ENCODE measurements around the gene TADA2A.

DNA sequence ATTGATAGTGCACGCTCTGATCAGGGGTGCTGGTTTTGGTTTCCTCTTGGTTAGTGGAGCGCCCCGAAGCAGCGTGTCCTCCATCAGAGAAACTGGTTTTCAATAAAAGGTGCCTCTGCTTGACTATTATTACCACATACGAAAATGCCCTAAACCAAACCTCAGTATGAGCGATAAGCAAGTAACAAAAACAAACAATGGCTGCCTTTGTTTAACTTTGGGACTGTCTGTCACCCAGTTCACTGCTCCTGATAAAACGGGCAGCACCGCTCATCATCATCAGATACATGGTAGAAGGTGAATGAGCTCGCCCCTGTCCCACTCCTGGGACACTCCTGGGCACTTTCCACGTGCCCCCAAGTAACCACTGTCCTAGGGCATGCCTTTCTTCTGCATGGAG lies 107.0 kb downstream of the TADA2A start:
- TF ChIP-seq, protein P1, sequence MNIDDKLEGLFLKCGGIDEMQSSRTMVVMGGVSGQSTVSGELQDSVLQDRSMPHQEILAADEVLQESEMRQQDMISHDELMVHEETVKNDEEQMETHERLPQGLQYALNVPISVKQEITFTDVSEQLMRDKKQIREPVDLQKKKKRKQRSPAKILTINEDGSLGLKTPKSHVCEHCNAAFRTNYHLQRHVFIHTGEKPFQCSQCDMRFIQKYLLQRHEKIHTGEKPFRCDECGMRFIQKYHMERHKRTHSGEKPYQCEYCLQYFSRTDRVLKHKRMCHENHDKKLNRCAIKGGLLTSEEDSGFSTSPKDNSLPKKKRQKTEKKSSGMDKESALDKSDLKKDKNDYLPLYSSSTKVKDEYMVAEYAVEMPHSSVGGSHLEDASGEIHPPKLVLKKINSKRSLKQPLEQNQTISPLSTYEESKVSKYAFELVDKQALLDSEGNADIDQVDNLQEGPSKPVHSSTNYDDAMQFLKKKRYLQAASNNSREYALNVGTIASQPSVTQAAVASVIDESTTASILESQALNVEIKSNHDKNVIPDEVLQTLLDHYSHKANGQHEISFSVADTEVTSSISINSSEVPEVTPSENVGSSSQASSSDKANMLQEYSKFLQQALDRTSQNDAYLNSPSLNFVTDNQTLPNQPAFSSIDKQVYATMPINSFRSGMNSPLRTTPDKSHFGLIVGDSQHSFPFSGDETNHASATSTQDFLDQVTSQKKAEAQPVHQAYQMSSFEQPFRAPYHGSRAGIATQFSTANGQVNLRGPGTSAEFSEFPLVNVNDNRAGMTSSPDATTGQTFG (tag by site-specific recombination; IDR thresholded peaks at IDR 0.05; ENCODE audit: borderline replicate concordance): no peak
- no peak for TF ChIP-seq ZNF114 (tag by site-specific recombination; IDR thresholded peaks at IDR 0.05)

Measured in HEK293 (cell line).